Urothelium cell line (cell line): ENCODE measurements around the gene ZMYND11.

Experiments used
- DNase-seq: peaks from one replicate; pipeline ENCODE4 v3.0.0; 2011; ENCODE audit warnings: low spot score, mixed read lengths
- FAIRE-seq: peaks from 2 replicates; lab custom pipeline; 2011; peaks lifted over from hg19 to GRCh38; lab: Jason Lieb, UNC

Gene ZMYND11

GRCh38 chr10:135132-135600 lies at the start of gene ZMYND11:
TSS of gene ZMYND11 (plus strand) at chr10:135455. CDS start at chr10:180013, 44,558 bp downstream.
- FAIRE-seq (no peak), DNase-seq (peak; percentile 30)

DNA sequence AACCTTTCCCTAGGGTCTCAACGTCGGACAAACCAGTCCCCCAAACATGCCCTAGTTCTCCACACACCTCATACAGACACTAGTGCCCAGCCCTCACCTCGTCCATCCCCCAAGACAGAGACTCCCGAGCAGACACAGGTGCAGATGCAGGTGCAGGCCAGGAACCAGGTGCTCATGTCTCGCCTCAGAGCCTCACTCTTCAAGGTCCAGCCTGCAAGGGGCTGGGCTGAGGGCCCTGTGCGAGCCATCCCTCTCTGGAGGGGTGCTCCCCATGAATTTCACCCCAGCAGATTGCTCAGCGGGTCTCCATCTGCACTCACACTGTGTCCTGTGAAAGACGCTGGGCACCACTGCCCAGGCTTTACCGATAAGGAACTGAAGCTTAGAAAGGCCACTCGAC lies 49.2 kb upstream of the ZMYND11 start:
- no peak for FAIRE-seq

GRCh38 chr10:87177-88080 lies 47.8 kb upstream of the ZMYND11 start:
- no peak for FAIRE-seq
- no peak for DNase-seq

More for the DNA sequence above, 49.2 kb upstream of the ZMYND11 start:
- DNase-seq: no peak

- FAIRE-seq: no peak
- no peak for DNase-seq
Observed at GRCh38 chr10:88253-88652, 47.0 kb upstream of the ZMYND11 start.

GRCh38 chr10:89248-89647 lies 46.0 kb upstream of the ZMYND11 start:
- no peak for FAIRE-seq

GRCh38 chr10:90161-90560 lies 45.1 kb upstream of the ZMYND11 start:
- FAIRE-seq: no peak
- no peak for DNase-seq

More at GRCh38 chr10:89248-89647, 46.0 kb upstream of the ZMYND11 start:
- no peak for DNase-seq

DNA sequence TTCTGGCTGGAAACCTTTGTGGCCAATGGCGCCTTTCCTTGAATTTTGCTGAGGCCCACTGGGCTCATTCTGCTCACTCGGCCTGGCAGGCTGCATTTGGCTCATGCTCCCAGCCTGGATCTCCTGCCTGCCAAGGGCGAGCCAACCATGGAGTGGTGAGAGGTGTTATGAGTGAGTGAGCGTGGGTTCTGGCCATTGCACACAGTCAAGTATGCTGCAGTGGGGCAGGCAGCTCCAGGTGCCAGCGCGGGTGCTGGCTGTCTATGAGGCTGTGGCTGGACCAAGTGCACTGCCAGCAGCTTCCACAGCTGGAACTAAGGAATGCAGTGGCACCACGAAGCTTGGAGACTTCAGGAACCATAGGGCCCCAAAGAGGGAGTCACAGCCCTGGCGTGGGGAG lies 43.9 kb upstream of the ZMYND11 start:
- FAIRE-seq (no peak), DNase-seq (no peak)

GRCh38 chr10:92153-92552 lies 43.1 kb upstream of the ZMYND11 start:
- FAIRE-seq (no peak), DNase-seq (no peak)

GRCh38 chr10:92846-93245 lies 42.4 kb upstream of the ZMYND11 start:
- DNase-seq (no peak), FAIRE-seq (no peak)

GRCh38 chr10:94613-95012 lies 40.6 kb upstream of the ZMYND11 start:
- FAIRE-seq: no peak
- no peak for DNase-seq

DNA sequence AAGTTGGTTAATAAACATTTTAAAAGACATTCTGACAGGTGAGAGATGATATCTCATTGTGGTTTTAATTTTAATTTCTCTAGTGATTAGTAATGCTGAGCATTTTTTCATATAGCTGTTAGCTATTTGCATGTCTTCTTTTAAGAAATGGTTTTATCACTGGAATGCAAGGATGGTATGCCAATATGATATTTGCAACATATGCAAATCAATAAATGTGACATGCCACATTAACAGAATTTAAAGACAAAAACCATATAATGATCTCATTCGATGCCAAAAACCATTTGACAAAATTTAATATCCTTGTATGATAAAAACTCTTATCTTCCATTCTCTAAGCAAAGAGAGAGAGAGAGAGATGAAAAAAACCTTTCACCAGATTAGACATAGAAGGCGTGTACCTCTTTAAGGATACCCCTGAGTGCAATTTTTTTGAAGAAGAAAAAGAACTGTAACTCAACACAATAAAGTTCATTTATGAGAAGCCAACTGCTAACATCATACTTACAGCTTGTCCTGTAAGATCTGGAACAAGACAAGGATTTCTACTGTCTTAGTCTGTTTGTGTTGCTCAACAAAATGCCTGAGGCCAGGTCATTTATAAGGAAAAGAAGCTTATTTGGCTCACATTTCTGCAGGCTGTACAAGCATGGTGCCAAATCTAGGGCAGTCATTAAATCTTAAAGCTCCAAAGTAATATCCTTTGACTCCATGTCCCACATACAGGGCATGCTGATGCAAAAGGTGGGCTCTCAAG lies 39.7 kb upstream of the ZMYND11 start:
- no peak for FAIRE-seq
- no peak for DNase-seq

DNA sequence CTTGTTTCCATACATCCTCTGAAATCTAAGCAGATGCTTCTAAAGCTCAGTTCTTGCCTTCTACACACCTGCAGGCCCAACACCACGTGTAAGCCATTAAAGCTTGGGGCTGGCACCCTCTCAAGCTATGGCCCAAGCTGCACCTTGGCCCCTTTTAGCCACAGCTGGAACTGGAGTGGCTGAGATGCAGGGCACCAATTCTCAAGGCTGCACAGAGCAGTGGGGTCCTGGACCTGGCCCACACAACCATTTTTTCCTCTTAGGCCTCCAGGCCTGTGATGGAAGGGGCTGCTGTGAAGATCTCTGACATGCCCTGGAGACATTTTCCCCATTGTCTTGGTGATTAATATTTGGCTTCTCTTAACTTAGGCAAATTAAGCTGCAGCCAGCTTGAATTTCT lies 38.8 kb upstream of the ZMYND11 start:
- DNase-seq: no peak
- no peak for FAIRE-seq

- no peak for FAIRE-seq
- DNase-seq: no peak
Observed at GRCh38 chr10:104416-104815, 30.8 kb upstream of the ZMYND11 start.

GRCh38 chr10:104862-105565 lies 30.2 kb upstream of the ZMYND11 start:
- FAIRE-seq (no peak), DNase-seq (no peak)

- no peak for FAIRE-seq
Observed at GRCh38 chr10:105806-106205, 29.4 kb upstream of the ZMYND11 start.

DNA sequence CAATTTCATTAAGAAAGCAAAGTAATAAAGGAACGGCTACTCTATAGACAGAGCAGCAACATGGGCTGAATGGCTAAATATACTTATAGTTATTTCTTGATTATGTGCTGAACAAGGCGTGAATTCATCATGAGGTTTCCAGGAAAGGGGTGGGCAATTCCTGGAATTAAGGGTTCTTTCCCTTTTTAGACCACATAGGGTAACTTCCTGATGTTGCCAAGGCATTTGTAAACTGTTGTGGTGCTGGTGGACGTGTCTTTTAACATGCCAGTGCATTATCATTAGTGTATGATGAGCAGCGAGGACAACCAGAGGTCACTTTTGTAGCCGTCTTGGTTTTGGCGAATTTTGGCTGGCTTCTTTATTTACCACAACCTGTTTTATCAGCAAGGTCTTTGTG lies 28.5 kb upstream of the ZMYND11 start:
- FAIRE-seq (no peak), DNase-seq (no peak)

More at GRCh38 chr10:105806-106205, 29.4 kb upstream of the ZMYND11 start:
- no peak for DNase-seq

DNA sequence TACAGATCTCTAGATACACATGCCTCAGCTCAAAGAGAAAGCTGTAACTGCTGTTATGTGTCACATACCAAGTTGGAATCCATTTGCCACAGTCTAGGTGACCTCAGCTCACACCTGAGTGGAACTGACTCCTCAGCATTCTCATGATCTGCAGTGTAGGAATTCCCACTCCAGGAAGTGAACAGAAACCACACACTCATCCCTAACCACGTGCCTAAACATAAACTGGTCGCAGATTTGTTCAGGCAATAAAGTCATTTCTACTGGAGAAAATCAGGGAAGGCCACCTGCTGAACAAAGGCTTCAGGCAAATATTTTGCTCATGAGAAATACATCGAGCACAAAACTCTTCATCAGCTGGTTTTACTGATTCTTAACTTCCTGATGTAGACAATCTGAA lies 23.0 kb upstream of the ZMYND11 start:
- DNase-seq: no peak
- no peak for FAIRE-seq

DNA sequence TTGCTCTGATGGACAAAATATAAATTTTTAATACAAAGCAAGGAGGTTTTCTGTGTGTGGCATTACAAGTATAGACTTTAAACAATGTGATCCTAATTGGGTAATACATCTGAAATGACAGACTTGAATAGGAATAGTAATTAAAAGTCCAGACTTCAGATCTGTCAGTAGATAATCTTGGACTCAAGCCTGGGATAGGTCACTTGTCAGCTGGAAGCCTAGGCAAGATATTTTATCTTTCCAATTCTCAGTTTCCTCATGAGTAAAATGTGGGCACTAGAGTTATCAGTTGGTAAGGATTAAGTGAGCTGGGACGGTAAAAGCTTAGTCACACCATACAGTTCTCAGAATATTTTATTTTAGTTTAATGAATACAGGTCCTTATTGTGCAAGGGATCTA lies 10.4 kb upstream of the ZMYND11 start:
- DNase-seq: no peak
- FAIRE-seq: no peak

DNA sequence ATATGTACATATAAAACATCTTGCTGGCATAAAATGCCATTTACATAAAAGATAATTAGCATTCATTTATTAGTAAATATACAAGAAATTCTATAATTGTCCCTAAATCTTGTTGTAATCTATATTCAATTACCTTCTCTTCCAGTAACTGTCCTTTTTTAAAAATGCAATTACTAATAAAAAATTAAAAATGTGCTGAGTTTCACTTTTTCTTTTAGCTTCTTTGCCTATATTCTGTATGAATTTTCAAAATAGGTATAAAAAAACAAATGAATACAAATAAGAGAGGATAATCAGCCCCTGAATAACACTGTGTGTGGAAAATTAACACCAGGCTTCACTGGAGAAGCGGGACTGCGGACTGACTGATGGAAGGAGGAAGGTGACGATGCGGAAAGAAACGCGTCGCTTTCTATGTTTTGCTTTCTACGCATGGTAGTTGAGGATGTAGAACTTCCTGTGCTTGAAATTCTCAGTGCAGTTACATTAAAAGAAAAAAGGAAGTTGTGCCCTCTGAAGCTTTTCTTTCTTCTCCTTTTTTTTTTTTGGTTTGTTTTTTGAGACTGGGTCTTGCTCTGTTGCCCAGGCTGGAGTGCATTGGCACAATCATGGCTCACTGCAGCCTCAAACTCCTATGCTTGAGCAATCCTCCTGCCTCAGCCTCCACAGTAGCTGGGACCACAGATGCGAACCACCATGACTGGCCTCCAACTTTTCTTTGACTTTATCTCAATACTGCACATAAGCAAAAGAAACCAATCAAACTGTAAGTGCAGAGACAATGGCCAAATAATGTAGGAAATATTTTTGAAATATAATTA lies 7.4 kb upstream of the ZMYND11 start:
- FAIRE-seq: no peak
- DNase-seq: no peak

DNA sequence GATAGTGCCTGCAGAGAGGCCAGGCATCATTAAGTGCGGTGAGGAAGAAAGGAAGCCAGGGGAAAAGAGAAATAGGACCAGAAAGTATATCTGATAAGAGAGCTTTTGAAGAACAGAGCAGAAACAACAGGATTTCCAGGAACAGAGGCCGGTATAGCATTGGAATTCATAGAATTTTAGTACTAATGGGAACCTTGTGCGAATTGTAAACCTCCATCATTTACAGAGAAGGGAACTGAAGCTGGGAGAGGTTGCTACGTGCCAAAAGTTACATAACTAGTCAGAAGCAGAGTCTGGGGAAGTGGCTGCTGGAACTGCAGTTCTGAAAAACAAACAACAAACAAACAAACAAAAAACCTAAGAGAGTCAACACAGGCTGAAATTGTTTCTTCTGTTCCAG lies 5.4 kb upstream of the ZMYND11 start:
- no peak for DNase-seq
- no peak for FAIRE-seq
